8988T (cell line): Measurements from ENCODE around the gene KLK2.
"Not testable (repeated sequence)": the region's sequence is repeated elsewhere in the genome, so short reads cannot be mapped to it uniquely, and the experiment has no call there.

Experiments used
- DNase-seq: peaks from one replicate; pipeline ENCODE4 v3.0.0; 2011

Gene KLK2

DNA sequence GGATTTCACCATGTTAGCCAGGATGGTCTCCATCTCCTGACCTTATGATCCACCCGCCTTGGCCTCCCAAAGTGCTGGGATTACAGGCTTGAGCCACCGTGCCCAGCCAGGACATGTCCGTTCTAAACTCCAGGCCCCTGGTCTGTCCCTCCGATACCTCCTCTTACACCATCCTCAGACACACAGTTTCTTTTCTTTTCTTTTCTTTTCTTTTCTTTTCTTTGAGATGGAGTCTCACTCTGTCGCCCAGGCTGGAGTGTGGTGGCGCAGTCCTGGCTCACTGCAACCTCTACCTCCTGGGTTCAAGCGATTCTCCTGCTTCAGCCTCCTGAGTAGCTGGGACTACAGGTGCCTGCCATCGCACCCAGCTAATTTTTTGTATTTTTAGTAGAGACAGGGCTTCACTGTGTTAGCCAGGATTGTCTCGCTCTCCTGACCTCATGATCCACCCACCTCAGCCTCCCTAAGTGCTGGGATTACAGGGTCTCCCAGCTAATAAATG, 22.9 kb downstream of the KLK2 start:
- not testable (repeated sequence) for DNase-seq

DNA sequence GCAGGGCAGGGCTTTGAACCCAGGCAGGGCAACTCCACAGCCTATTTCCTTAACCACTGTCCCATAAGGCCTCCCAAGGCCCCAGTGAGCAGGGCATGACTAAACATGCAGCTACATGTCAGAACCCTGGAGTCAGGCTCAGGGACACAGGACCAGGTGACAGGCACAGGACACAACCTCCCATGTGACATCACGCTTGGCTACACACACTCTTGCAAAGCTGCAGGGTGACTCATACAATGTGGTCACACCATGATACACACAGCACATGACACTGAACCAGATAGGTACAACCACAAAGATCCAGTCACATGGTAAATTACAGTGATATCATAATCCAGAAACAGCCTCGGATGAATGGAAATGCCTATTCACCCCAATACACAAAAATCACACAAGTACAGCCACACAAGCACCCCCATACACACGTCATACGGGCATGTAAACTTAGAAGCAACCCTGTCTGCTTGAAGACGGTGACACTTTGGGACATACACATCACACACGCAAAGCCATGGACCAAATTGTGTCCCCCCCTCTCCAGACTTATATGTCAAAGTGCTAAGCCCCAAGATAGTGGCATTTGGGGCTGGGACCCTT, 23.5 kb downstream of the KLK2 start:
- DNase-seq = no peak

DNA sequence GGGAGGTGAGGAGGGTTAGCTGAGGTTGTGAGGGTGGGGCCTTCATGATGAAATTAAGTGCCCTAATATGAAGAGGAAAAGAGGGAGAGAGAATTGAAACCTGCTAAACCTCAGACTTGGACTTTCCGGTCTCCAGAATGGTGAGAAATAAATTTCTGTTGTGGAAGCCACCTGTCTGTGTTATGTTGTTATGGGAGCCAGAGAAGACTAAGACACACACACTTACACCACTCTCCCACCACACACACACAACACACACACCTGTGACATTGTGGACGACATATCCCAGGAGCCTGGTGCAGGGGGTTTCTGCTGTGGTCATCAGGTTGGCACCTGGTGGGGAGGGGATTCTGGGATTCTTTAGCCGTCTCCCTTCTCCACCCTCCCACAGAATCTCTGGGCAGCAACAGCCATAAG, 24.0 kb downstream of the KLK2 start:
- DNase-seq = no peak

DNA sequence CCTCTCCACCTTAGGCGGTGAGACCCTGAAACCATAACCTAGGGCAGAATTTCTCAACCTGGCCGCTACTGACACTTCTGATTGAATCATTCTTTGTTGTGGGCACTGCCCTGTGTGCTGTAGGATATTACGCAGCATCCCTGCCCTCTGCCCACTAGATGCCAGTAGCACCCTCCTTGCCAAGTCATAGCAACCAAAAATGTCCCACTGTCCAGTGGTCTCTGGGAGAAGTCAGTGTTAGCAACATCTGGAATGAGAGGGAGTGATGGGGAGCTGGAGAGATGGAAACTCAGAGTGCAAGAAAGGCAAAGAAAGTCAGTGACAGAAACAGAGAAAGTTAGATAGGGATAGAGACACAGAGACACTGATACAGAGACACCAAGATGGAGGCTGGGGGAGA, 24.4 kb downstream of the KLK2 start:
- DNase-seq = no peak

DNA sequence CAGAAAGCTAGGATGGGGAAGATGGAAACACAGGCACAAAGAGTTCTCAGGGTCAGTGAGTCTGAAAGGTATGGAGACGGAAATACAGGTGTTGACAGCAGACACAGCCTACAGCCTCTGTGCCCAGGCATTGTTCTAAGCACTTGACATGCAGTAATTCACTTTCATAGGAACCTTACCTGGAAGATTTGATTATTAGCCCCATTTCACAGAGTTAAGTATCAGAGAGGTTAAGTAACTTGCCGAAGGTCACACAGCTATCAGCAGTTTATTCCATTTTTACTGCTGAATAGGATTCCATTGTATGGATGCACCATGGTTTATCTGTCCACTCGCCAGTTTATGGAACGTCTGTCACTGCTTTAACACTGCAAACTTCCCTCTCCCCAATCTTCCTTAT, 24.8 kb downstream of the KLK2 start:
- no peak for DNase-seq

DNA sequence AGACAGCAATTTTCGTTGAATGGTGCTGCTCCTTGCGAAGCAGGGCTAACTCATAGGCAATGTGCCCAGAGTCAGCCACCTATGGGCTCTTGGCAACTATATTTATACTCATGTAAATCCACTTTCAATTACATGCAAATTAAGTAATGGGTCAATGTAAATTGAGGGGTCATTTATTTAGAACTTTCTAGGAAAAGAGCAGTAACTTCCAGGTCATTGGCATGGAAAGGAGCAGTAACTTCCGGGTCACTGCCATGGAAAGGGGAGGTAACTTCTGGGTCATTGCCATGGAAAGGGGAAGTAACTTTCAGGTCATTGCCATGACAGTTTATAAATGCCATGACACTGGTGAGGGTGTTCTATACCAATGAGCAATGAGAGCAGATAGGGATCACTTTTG, 26.3 kb downstream of the KLK2 start:
- DNase-seq = no peak

DNA sequence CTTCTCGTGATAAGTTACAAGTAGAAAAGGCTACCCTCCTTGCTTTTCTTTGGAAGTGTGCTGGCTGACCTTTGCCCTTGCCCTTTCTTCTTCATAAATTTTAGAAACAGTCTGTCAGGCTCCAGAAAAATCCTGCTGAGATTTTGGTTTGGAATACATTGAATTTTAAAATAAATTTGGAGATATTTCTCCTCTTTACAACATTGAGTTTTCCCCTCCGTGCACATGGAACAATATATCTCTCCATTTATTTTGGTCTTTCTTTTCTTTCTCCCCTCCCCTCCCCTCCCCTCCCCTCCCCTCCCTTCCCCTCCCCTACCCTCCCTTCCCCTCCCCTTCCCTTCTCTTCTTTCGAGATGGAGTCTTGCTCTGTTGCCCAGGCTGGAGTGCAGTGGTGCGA, 29.4 kb downstream of the KLK2 start:
- DNase-seq = no peak

DNA sequence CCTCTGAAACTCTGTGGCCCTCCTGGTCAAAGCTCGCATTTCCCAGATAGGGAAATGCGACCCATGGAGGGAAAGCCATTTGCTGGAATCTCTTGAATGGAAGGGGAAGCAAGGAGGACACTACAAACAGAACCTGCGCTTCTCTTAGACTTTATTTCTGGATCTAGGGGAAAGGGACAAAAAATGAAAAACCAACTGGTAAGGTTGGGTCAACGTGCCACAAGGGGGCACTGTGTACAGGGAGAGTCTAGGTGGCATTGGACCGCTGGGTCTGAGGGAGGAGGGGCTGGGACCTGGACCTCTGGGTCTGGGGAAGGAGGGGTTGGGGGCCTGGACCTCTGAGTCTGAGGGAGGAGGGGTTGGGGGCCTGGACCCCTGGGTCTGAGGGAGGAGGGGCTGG, 33.0 kb downstream of the KLK2 start:
- peak; percentile 54 for DNase-seq

DNA sequence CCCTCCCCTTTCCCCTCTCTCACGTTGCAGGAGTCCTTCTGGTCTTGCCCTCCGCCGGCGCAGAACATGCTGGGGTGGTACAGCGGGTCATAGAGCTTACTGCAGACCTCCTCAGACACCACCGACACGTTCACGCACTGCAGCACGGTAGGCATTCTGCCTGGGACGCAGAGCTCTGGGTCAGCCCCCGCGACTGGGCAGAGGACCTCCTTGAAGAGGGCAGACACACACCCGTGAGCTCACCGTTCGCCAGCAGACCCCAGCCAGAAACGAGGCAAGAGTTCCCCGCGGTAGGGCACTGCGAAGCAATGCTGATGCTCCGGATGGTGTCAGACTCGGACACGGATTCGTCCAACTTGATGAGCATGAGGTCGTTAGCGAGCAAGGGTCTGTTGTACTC, 35.1 kb downstream of the KLK2 start:
- DNase-seq = no peak

DNA sequence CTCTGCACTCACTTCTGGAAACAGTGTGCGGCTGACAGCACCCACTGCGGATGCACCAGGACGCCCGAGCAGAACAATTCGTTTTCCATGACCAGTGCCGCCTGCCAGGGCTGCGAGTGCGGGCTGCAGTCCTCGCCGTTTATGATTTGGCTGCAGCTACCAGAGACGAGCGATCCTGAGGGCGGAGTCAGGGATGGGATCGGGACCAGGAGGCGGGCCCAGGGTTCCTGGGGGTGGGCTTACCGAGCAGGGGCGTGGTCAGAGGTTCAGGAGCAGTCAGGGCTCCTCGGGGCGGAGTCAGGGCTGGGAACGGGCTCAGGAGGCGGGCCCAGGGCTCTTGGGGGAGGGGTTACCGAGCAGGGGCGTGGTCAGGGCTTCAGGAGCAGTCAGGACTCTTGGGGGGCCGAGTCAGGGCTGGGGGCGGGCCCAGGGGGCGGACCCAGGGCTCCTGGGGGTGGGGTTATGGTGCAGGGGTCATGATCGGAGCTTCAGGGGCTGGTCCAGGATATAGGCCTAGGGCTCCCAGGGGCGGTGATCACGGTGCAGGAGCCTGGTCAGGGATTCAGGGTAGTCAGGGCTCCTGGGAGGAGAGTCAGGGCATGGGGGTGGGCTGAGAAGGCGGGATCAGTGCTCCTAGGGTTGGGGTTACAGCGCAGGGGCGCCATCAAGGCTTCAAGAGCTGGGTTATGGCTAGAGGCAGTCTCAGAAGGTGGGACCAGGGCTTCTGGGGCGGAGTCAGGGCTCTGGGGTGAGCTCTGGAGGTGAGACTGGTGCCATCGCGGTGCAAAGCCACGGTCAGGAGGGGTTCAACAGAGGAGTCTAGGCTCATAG, 36.2 kb downstream of the KLK2 start:
- peak; percentile 33 for DNase-seq

DNA sequence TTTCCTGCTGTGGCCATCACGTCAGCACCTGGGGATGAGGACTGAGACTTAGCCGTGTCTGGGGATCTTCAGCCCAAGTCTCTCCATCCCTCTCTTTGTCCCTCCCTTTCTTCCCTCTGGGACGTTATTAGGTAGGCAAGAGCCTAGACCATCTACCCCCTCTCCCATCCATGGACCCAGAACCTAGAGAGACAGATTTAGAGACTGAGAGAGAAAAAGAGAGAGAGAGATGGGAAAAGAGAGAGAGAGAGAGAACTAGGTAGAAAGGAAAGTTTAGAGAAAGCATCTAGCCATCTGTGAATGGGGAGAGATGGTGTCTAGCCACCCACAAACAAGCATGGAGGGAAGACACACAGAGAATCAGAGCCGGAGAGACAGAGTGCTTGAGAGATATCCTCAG, 37.5 kb downstream of the KLK2 start:
- DNase-seq = no peak

DNA sequence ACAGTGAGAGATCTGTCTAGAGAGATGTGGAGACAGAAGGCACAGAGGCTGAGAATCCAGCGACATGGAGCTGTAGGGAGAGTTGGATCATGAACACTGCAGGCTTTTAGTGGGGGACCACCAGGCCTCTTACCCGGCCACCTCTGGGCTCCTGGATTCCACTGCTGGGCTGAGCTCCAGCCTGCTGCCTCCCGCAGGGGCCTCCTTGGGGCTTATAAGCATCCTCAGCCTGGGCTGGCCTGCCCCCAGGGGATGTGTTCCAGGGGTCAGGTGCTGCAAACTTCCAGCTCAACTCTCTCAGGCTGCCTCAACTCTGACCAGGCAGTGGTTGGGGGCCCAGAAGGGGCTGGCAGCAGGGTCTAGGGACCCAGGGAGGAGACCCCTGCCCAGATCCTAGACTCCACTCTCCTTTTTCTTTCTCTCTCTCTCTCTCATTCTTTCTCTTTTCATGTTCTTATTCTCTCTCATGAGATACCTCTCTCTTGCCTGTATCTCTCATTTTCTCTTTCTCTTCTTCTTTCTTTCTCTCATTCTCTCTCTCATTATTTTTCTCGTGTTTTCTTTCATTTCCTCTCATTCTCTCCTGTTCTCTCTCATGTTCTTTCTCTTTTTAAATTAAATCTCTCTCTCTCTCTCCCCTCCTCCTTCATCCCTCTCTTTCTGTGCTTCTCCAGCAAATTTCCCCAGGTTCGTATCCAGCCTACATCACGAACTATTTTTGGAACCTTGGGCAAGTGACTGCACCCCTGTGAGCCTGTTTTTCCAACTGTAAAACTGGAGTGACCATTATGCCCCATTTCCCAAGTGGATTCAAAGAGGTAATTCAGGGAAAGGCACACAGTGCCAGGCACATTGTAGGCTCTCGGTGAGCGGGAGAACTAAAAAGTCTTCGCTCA, 38.2 kb downstream of the KLK2 start, which contains the start of gene KLK4:
Gene KLK4, minus strand, starts transcription at position 190 of the 896 bp plus-strand sequence. CDS start 657 bp downstream, outside the sequence.
- DNase-seq = no peak

DNA sequence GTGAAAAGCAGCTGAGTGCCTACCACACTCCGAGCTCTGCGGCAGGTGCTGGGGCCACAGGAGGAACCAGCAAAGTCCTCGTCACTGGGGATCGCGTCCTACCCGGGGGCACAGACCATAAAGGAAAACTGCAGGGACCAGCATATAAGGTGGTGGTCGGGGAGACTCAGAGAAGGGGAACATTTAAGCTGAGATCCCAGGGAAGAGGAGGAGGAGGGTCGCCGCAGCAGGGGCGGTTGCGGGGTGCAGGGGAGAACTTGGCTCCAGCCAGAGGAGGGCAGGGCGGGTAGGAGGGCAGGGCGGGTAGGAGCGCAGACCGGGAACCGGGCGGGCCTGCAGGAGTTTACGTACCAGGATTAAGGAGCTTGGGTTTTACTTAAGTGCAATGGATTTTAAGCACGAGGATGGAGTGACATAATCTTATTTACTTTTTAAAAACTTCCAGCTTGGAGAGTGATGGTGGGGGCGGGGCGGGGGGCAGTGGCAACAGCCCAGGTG, 38.9 kb downstream of the KLK2 start:
- no peak for DNase-seq

DNA sequence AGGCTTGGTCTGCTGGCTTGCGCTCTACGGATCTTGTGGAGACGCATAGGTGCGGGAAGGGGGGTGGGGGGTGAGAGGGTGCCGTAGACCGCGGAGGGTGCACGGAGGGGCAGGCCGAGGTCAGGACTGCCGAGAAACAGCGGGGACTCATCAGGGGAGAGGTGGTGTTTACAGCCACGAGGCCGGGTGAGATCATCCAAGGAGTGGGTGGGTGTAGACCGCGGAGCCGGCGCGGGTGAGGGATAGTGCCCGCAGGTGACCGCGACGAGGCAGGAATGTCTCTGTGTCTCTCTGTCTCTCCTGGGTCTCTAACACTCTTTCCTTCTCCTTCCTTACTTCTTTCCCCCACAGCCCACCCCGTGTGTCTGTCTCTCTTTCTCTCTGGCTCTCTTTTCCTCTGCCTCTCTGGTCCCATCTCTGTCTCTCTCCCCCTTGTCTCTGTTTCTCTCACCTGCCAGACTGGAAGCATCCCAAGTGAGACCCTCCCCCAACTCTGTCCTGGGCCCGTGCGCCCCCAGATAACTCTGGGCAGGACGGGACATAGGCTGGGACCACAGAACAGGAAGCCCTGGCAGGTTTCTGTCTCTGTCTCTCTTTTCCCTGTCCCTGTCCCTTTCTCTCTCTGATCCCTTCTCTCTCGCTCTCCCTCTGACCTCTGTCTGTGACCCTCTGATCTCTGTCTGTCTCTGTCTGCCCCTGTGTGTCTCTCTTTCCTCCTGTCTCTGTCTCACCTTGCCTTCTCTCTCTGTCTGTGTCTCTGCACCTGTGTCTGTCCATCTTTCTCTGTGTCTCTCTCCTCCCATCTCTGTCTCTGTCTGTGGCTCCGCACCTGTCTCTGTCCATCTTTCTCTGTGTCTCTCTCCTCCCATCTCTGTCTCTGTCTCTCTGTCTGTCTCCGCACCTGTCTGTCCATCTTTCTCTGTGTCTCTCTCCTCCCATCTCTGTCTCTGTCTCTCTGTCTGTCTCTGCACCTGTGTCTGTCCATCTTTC, 39.8 kb downstream of the KLK2 start:
- DNase-seq = no peak

DNA sequence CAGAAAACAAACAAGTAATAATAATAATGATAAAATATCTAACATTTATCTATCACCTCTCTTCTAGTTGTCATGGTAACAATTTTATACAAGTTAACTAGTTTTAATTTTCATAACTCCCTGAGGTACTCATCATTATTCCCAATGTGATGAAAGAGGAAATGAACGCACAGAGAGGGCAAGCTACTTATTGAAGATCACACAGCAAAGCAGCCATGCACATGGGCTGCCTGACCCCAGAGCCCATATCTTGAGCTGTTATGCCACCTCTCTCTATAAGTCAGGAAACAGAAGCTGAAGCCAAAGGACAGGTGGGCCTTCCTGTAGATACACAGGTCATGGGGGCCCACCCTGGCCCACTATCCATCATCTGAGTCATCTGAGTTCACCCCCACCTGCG, 42.8 kb downstream of the KLK2 start:
- DNase-seq = no peak

DNA sequence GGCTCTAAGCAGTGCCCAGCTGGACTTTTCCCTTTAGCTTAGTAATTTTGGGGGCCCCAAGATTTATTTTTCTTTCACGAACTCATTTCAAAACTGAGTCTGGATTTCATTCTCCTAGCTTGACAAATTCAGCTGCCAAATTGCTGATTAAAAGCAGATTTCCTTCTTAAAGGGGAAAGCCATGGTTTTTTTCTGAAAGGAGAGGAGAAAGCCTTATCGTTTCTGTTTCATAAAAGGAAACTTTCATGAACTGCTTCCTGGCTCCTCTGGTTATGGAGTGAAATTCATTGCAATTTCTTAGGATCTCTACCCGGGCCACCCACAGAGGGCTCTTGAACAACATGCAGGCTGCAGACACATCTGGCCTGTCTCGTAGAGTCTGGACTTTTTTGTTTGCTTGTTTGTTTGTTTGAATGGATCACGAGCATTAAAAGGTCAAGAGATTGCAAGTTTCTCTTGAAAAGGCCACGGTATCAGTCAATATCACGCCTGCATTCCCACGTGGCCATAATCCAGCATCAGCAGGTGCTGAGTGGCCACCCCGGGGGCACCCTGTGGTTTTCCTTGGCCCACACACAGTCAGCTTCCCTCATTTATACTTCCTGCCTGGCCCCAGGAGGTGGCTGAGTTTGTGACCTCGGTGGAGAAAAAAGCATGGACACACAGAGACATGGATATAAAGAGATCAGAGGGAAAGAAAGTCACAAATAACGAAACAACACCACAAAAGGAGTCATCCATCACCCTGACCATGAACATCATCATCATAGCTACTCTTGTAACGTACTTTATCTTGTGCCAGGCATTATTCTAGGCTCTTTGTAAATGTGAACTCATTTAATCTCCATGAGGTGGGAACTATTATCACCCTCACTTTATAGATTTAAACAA, 48.4 kb downstream of the KLK2 start:
- DNase-seq = no peak

DNA sequence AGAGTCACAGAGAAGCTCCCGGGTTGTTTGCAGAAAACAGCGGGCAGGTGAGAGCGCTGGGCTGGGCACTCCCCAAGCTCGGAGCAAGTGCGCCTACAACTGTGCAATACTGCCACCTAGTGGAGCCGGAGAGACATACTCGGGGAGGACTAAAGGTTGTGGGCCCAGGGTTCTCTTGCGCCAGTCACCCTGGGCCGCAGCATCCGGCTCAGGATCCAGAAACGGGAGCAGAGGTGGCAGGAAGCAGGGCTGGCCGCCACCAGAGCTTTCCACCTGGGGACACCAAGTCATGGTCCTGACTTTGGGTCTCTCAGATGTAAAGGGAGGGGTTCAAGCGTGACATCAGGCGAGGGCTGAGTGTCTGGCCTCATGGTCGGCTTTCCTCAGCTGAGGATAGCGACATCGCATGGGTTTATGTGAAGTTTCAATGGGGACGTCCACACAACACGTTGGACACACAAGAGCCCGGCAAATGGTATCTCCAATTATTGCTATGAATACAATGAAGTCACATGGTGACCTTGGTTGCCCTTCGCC, 49.1 kb downstream of the KLK2 start:
- DNase-seq = peak; percentile 52

DNA sequence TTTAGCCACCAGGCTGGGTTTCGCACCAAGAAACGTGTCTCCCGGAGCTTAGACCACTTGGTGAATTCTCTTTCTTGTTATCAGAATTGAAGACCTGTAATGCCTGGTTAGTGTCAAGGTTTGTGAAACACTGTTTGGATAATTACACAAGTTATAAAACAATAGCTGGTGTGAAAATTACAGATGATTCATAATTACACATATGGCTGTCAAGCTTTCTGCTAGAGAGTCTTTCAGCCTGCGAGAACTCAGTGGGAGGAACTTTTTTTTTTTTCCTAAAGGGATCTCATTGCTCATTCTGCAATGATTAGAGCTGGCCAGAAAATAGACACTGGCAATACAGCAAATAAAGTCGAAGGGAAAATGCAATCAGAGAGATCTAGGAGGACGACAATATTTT, 51.3 kb downstream of the KLK2 start:
- DNase-seq = no peak

DNA sequence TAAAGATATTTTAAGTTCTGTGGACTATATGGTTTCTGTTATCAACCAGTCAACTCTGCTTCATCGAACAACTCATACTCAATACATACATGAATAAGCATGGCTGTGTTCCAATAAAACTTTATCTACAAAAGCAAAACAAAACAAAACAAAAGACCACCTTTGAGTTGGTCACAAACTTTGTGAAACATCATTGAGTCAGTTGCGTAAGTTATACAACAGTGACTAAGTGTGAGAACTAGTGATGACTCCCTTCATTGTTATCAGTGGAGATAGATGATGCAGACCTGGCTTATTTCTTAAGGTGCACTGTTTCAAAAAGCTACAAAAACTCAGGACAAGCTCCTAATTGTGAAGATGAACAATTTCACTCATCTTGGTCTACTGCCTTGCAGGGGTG, 52.5 kb downstream of the KLK2 start:
- DNase-seq = no peak

DNA sequence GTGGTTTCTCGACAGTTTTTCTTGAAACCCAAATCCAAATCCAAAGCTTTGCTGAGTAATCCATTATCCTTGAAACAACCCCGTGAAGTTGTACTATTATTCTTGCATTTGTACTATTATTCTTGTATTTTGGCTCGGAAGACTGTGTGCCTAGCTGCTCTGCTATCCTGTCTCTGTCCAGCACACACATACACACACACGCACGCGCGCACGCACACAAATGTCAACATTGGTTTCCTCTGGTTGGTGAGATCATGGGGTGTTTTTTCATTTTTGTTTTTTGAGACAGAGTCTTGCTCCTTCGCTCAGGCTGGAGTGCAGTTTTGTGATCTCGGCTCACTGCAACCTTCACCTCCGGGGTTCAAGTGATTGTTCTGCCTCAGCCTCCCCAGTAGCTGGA, 52.9 kb downstream of the KLK2 start:
- no peak for DNase-seq

DNA sequence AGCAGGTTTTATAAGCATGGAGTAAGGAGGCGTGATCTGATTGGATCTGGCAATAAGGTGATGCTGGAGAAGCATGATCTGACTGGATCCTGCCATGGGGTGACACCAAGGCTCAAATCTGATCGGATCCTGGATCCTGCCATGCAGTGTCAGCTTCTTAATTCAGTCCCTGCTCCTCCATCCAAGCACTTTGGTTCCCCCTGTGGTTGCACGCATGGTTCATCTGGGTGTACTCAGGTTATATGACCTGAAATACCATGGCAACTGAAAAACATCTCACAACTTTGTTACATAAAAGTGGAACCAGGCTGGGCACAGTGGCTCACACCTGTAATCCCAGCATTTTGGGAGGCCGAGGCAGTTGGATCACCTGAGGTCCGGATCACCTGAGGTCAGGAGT, 55.6 kb downstream of the KLK2 start:
- DNase-seq = no peak
